ENCODE data around the gene DHCR24.

Gene DHCR24

GRCh38 chr1:54818461-54819194 is 68.4 kb downstream of the DHCR24 start:
- in situ Hi-C loops (cut with MboI; ENCODE audit: low sequenced_read_pairs) = no loop called here

- in situ Hi-C loops (cut with MboI; ENCODE audit: low sequenced_read_pairs) = no loop called here
Measured at GRCh38 chr1:54816951-54817350, 70.0 kb downstream of the DHCR24 start.

GRCh38 chr1:54816130-54816529 is 70.9 kb downstream of the DHCR24 start:
- in situ Hi-C loops (cut with MboI; ENCODE audit: low sequenced_read_pairs) = no loop called here

GRCh38 chr1:54815086-54815876 is 71.7 kb downstream of the DHCR24 start:
- in situ Hi-C loops (cut with MboI; ENCODE audit: low sequenced_read_pairs) = no loop called here

- in situ Hi-C loops (cut with MboI; ENCODE audit: low sequenced_read_pairs) = no loop called here
Measured at GRCh38 chr1:54814571-54814970, 72.4 kb downstream of the DHCR24 start.

GRCh38 chr1:54814126-54814498 is 72.9 kb downstream of the DHCR24 start:
- in situ Hi-C loops (cut with MboI; ENCODE audit: low sequenced_read_pairs) = no loop called here

GRCh38 chr1:54813485-54814125 is 73.4 kb downstream of the DHCR24 start:
- in situ Hi-C loops (cut with MboI; ENCODE audit: low sequenced_read_pairs) = no loop called here

GRCh38 chr1:54812801-54813484 is 74.1 kb downstream of the DHCR24 start:
- in situ Hi-C loops (cut with MboI; ENCODE audit: low sequenced_read_pairs) = no loop called here

- in situ Hi-C loops (cut with MboI; ENCODE audit: low sequenced_read_pairs) = no loop called here
Measured at GRCh38 chr1:54811739-54812655, 75.0 kb downstream of the DHCR24 start.

GRCh38 chr1:54811066-54811465 is 75.9 kb downstream of the DHCR24 start:
- in situ Hi-C loops (cut with MboI; ENCODE audit: low sequenced_read_pairs) = no loop called here

- in situ Hi-C loops (cut with MboI; ENCODE audit: low sequenced_read_pairs) = no loop called here
Measured at GRCh38 chr1:54810153-54810942, 76.6 kb downstream of the DHCR24 start.

- in situ Hi-C loops (cut with MboI; ENCODE audit: low sequenced_read_pairs) = no loop called here
Measured at GRCh38 chr1:54809496-54810074, 77.4 kb downstream of the DHCR24 start.

- in situ Hi-C loops (cut with MboI; ENCODE audit: low sequenced_read_pairs) = no loop called here
Measured at GRCh38 chr1:54808443-54809207, 78.4 kb downstream of the DHCR24 start.

GRCh38 chr1:54807756-54808155 is 79.2 kb downstream of the DHCR24 start:
- in situ Hi-C loops (cut with MboI; ENCODE audit: low sequenced_read_pairs) = no loop called here

- in situ Hi-C loops (cut with MboI; ENCODE audit: low sequenced_read_pairs) = no loop called here
Measured at GRCh38 chr1:54806931-54807611, 79.9 kb downstream of the DHCR24 start.

- in situ Hi-C loops (cut with MboI; ENCODE audit: low sequenced_read_pairs) = no loop called here
Measured at GRCh38 chr1:54805981-54806381, 81.0 kb downstream of the DHCR24 start.

- in situ Hi-C loops (cut with MboI; ENCODE audit: low sequenced_read_pairs) = no loop called here
Measured at GRCh38 chr1:54805466-54805865, 81.5 kb downstream of the DHCR24 start.
